Measurements from ENCODE around the gene SPATA18. TPM values are rescaled to one million over a fixed set of nuclear protein-coding genes. Genes with fewer than 3 reads are reported as not detected.

Gene SPATA18
- total RNA-seq, 1 donor from 2014 or later = 15.2 TPM

DNA sequence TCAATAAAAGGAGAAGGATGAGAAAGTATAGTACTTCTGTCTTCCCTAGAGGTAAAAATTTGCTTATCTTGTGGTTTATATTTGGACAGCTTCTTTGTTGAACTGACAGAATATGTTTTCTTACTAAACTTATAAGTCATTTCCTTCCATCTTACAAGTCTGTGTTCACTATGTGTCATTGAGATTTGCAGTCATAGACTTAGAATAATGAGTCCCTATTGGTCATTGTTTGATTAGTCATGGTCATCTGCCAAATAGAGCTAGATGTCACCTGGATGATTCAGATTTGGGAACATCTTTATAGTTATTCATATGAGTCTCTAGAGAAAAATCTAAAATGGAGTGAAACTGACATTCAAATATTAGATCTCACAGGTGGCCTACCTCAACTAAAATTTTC lies 51.5 kb downstream of the SPATA18 start:
- TF ChIP-seq POLR2AphosphoS5 (IDR thresholded peaks at IDR 0.05; ENCODE audit: insufficient read depth in 1 of 2, low read depth in 1 of 2) (no peak), POLR2A (IDR thresholded peaks at IDR 0.05) (no peak), CTCF (IDR thresholded peaks at IDR 0.05) (no peak)
- intact Hi-C loops (cut with DNase I) = no loop called here
- Histone ChIP-seq H3K9me3 (no peaks in the 10 kb centered on the region), H3K27ac (no peak overlapping the region), H3K27me3 (no peaks in the 10 kb centered on the region), H3K36me3 (no peaks in the 10 kb centered on the region), H3K4me3 (no peak overlapping the region), H3K4me1 (peaks cover 11% of the 10 kb centered on the region)
- no peak for DNase-seq (ENCODE audit: extremely low spot score in 2 of 2)

DNA sequence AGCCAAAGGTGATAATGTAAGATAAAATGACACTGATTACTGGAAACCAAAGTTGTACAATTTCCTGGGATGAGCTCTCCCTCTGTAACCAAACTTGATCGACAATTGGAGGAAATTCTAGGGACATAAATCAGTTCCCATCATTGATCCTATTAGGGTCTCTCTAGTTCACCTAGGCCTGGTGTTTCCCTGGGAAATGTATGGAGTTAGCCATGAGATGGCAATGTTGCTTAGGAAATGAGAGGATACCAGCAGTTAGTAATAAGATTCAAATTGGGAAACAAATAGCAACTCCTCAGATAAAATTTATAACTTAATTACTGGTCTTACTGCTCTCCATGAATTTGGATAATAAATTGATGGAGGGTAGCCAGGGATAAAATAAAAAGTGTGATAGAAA lies 52.2 kb downstream of the SPATA18 start:
- intact Hi-C loops (cut with DNase I) = no loop called here

DNA sequence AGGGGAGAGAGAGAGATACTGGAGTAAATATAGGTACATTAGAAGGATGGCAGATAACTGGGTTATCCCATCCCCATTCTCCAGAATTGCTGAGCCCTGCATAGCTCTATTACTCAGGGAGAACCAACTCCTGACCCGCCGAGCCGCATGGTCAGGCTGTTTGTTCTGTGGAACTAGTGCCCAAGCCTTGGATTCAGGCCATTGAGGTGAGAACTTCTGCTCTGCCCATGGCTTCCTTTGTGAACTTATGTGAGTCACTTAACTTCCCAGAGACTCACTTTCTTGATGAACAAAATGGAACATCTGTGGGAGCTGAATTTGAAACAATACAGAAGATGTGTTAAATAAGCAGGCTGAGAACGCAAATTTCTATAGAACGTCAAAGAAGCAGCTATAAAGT lies 54.2 kb downstream of the SPATA18 start:
- intact Hi-C loops (cut with DNase I) = no loop called here
- Histone ChIP-seq H3K4me1 (peaks cover 11% of the 10 kb centered on the region), H3K4me3 (no peak overlapping the region), H3K27ac (no peak overlapping the region), H3K9me3 (no peaks in the 10 kb centered on the region), H3K36me3 (no peaks in the 10 kb centered on the region), H3K27me3 (no peaks in the 10 kb centered on the region)
- TF ChIP-seq POLR2AphosphoS5 (IDR thresholded peaks at IDR 0.05; ENCODE audit: insufficient read depth in 1 of 2, low read depth in 1 of 2) = no peak
- no peak for DNase-seq (ENCODE audit: extremely low spot score in 2 of 2)

More for the DNA sequence above, 52.2 kb downstream of the SPATA18 start:
- Histone ChIP-seq H3K36me3 (no peaks in the 10 kb centered on the region), H3K27me3 (no peaks in the 10 kb centered on the region), H3K4me1 (peaks cover 11% of the 10 kb centered on the region), H3K27ac (no peak overlapping the region), H3K9me3 (no peaks in the 10 kb centered on the region), H3K4me3 (no peak overlapping the region)
- no peak for TF ChIP-seq CTCF (IDR thresholded peaks at IDR 0.05)
- no peak for TF ChIP-seq POLR2AphosphoS5 (IDR thresholded peaks at IDR 0.05; ENCODE audit: insufficient read depth in 1 of 2, low read depth in 1 of 2)
- no peak for TF ChIP-seq POLR2A (IDR thresholded peaks at IDR 0.05)
- no peak for DNase-seq (ENCODE audit: extremely low spot score in 2 of 2)

DNA sequence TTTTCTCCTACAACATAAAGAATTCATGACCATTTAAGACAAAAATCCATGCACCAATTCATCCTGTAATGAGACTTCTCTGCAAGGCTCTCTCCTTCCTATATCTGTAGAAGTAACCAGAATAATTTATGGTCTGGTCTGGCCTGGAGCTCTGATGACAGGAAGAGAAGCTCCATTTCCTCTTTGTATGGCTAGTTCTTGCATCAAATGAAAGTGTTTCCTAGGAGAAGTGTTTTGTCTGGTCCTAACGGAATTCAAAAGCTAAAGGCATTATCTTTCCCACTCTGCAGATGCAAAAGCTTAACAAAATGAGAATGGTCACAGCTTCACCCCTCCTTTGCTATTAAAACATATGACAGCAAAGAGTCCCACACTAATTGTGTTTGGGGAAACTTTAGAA lies 55.1 kb downstream of the SPATA18 start:
- Histone ChIP-seq H3K9me3 (no peaks in the 10 kb centered on the region), H3K4me1 (peaks cover 11% of the 10 kb centered on the region), H3K36me3 (no peaks in the 10 kb centered on the region), H3K27me3 (no peaks in the 10 kb centered on the region), H3K4me3 (no peak overlapping the region), H3K27ac (no peak overlapping the region)
- DNase-seq (ENCODE audit: extremely low spot score in 2 of 2) = no peak
- no peak for TF ChIP-seq POLR2A (IDR thresholded peaks at IDR 0.05)
- no peak for TF ChIP-seq POLR2AphosphoS5 (IDR thresholded peaks at IDR 0.05; ENCODE audit: insufficient read depth in 1 of 2, low read depth in 1 of 2)
- TF ChIP-seq CTCF (IDR thresholded peaks at IDR 0.05) = no peak
- intact Hi-C loops (cut with DNase I) = no loop called here

DNA sequence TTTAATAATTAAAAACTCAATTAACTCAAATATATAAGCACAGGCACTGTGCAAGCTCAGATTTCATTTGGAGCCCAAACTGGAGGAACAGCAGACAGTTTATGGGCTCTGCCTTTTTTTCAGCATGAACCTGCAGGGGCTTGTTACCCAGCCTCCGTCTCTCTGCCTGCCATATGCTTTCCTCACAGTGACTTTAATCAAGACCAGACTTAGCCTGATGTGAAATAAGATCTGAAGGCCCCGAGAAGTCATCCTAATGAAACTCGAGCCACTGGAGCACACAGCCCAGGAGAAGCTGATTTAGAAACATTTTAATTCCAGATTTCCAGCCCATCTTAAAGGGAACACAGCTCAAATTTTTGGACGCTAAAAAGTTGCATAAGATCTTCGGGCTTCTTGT lies 55.6 kb downstream of the SPATA18 start:
- Histone ChIP-seq H3K4me1 (peaks cover 11% of the 10 kb centered on the region), H3K9me3 (no peaks in the 10 kb centered on the region), H3K27me3 (no peaks in the 10 kb centered on the region), H3K4me3 (no peak overlapping the region), H3K36me3 (no peaks in the 10 kb centered on the region), H3K27ac (no peak overlapping the region)
- no peak for DNase-seq (ENCODE audit: extremely low spot score in 2 of 2)
- TF ChIP-seq POLR2AphosphoS5 (IDR thresholded peaks at IDR 0.05; ENCODE audit: insufficient read depth in 1 of 2, low read depth in 1 of 2) = no peak
- no peak for TF ChIP-seq POLR2A (IDR thresholded peaks at IDR 0.05)
- no peak for TF ChIP-seq CTCF (IDR thresholded peaks at IDR 0.05)
- intact Hi-C loops (cut with DNase I) = no loop called here

DNA sequence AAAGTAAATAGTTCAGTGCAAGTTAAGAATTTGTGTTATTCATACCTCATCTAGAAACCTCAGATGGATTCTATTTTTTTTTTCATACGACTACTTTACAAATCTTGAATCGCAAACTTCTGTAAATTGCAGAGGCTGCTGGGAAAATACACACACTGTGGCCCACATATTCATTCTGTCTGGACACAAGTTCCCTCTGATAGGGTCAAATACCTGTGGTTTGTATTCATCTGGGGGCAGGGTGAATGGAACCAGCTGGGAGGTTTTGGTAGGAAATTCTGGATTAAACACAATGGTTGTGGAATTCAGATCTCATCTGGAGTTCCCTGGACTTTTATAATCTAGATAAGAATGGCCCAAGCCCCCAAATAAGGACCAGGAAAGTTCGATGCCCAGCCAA lies 56.2 kb downstream of the SPATA18 start:
- no peak for TF ChIP-seq POLR2A (IDR thresholded peaks at IDR 0.05)
- TF ChIP-seq POLR2AphosphoS5 (IDR thresholded peaks at IDR 0.05; ENCODE audit: insufficient read depth in 1 of 2, low read depth in 1 of 2) = no peak
- TF ChIP-seq CTCF (IDR thresholded peaks at IDR 0.05) = no peak
- Histone ChIP-seq H3K9me3 (no peaks in the 10 kb centered on the region), H3K27me3 (no peaks in the 10 kb centered on the region), H3K36me3 (no peaks in the 10 kb centered on the region), H3K4me1 (peaks cover 11% of the 10 kb centered on the region), H3K27ac (no peak overlapping the region), H3K4me3 (no peak overlapping the region)
- intact Hi-C loops (cut with DNase I) = no loop called here
- DNase-seq (ENCODE audit: extremely low spot score in 2 of 2) = no peak
